GM18867 (cell line): ENCODE data around the gene FAM3B.

Source experiments
- ATAC-seq: cut with Tn5 transposase; IDR thresholded peaks from one replicate; pipeline ENCODE4 v1.9.1; 2021; ENCODE audit warnings: mild to moderate bottlenecking, moderate library complexity; ENCODE audit not compliant: unreplicated experiment

FAM3B gene

GRCh38 chr21:41367945-41368734 lies 51.5 kb downstream of the FAM3B start:
- ATAC-seq: peak; percentile 66

GRCh38 chr21:41368735-41369104 lies 52.1 kb downstream of the FAM3B start:
- ATAC-seq: no peak

- ATAC-seq: no peak
Observed at GRCh38 chr21:41369105-41369919, 52.7 kb downstream of the FAM3B start.

DNA sequence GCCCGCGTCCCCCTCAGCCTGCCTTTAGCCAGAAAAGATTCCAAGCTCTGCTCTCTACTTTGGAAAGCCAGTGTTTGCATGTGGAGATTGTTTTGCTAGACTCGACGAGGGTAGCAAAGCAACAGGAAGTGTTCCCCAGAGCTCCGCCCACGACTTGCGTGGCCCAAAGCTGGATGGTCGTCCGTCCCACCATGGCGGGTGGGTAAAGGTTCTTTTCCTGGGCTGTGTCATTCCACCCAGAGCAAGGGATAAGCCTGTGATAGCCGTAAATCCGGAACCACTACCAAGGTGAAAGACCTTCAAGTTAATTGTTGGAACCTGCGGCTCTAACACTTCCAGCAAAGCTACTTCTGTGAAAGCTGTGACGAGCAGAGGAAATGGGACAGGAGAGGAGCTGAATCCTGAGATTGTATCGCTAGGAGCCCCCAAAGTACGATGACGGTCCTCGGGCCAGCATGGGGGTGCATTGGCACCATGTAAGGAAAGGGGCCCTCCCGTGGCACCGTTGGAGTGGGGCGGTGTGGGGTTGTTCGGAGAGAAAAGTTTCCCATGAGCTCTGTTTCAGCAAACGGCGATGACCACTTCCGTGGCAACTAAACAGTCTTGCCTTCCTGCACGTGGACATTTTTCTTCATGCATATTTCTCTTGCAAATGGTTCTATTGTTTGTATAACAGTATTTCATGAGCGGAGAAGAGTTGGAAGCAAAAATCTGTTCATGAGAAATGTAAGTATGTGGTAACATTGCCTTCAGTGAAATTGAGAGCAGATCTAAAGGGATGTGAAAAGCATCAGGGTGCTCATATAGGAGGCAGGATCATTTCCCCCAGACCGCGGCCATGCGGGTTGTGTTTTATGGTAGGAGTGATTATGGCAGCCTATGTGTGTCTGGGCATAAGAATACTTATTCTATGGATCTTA lies 53.6 kb downstream of the FAM3B start:
- ATAC-seq: no peak

DNA sequence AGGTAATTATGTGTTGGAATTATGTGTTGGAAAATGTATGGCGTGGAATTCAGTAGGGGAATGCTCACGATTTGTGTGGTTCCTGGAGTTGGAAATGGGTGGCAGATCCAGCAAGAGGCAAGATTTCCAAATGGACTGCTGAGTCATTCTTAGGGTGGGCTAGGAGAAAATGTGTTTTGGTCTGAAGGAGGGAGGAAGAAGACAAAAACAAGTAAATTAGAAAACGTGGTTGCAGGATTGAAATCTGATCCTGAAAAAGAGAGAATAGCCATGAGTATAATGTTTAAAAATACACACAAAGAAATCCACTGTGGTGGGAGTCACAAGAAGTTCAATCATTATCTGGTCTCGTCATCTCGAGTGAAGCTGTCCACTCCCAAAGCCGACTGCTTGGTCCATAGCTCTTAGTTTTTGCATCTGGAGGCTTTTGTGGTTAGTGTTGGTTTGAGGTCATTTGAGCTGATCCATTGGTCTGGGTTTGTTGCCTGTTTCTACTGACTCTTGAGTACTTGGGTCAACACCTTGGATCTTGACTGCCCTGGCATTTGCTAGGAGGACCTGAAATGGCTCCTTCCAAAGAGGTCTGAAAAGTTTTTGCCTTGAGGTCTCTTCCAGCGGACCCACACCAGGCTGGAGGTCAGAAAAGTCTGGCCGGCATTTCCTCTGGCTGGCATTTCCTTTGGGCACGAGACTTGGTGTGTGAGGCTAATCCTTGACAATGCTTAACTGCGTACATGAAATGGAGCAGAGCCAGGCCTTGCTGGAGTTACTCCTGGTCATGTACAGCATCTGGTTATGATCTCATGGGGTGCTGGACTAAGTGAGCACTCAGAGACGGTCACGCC lies 54.5 kb downstream of the FAM3B start:
- no peak for ATAC-seq

DNA sequence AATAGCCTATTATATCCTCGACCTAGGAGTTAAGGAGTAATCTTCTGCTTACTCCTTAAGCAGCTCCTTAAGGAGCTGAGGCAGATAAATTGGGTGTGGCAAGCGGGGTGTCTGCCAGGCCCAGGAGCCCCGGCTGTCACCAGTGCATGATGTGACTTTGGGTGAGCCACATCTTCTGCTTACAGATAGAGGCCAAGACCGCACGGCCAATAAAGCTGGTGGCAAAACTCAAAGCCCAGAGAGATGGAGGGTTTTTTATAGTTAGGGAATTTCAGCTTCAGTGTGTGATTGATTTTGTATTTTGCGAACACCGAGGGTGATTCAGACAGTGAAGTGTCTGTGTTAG lies 55.1 kb downstream of the FAM3B start:
- no peak for ATAC-seq

GRCh38 chr21:41373253-41373652 lies 56.7 kb downstream of the FAM3B start:
- no peak for ATAC-seq

GRCh38 chr21:41373763-41374162 lies 57.2 kb downstream of the FAM3B start:
- ATAC-seq: no peak

DNA sequence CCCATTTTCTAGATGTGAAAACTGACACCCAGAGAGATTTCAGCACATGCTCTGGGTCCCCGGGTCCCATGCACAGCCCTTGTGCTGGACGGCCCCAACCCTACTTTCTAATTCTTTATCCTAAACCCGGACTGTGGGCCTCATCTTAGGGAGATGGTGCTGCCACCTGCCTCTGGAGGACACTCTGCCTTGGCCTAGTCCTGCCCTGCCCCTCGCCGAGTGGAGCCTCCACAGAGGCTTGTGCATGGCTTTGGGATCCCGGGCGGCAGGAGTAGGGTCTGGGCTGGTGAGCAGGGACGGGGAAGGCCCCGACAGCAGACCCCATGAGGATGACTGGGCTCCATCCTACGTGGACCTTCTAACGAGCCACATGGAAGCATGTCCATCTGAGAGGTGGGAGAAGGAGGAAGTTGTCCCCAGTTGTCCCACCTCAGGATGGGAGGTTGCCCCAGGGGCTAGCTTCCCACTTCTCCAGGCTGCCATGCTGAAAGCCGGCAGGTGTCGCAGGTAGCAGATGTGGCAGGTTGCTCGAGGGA lies 57.6 kb downstream of the FAM3B start:
- no peak for ATAC-seq

GRCh38 chr21:41374867-41375533 lies 58.4 kb downstream of the FAM3B start:
- no peak for ATAC-seq

DNA sequence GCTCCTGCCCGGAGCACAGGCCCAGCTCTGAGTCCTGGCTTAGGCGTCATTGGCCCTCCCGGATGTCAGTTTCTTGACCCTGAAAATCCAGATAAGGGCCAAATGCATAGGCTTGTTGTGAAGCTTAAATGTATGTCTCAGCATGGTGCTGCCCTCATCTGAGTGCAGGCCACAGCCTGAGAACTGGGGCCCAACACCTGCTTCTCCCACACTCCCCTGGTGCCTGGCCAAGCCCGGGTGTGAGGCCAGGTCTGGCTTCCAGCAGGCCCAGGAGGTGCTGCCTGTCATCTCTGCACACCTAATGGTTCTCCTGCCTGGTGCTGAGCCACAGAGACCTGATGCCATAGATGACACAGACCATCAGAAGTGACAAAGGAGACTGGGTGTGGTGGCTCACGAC lies 59.3 kb downstream of the FAM3B start:
- ATAC-seq: no peak

DNA sequence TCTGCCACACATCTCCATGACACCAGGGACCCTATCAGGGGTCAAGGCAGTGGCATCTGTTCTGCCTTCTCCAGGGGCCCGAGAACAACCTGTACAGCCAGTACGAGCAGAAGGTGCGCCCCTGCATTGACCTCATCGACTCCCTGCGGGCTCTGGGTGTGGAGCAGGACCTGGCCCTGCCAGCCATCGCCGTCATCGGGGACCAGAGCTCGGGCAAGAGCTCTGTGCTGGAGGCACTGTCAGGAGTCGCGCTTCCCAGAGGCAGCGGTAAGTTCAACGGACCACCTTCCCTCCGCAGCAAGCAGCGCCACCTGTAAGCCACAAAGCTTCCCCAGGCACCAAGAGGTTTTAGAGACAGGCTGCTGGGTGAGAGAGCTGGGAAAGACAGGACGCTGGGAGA lies 61.1 kb downstream of the FAM3B start:
- no peak for ATAC-seq

DNA sequence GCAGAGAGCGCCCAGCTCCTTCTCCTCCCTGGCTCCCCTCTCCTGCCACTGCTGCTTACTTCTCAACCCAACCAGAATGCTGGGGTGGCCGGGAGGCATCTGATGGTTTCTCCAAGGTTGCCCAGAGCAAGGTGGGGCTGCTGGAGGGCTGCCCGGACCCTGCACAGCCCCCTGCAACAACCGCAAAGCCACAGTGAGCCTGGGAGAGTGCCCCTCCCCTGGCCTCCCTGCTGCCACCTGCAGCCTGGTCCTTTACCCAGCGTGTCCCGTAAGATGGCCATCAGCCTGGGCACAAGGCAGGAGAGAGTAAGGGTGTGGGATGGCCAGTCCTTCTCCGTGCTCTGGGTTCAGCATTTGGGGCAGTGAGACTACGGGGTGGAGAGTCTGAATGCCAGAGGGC lies 62.2 kb downstream of the FAM3B start:
- no peak for ATAC-seq

DNA sequence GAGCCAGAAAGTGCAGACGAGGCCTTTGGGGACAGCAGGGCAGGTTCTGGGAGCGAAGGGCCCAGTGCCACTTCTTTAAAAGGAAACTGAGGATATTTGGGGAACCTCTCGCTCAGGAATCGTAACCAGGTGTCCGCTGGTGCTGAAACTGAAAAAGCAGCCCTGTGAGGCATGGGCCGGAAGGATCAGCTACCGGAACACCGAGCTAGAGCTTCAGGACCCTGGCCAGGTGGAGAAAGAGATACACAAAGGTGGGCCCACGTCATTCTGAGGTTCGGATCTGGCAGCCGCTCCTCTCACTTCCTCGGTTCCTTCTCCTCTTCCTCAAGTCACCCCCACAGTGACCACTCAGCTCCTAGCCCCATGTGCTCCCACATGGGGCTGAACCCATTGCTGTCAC lies 63.3 kb downstream of the FAM3B start:
- ATAC-seq: no peak

GRCh38 chr21:41381731-41382130 lies 65.1 kb downstream of the FAM3B start:
- no peak for ATAC-seq

- no peak for ATAC-seq
Observed at GRCh38 chr21:41387042-41387819, 70.6 kb downstream of the FAM3B start.

DNA sequence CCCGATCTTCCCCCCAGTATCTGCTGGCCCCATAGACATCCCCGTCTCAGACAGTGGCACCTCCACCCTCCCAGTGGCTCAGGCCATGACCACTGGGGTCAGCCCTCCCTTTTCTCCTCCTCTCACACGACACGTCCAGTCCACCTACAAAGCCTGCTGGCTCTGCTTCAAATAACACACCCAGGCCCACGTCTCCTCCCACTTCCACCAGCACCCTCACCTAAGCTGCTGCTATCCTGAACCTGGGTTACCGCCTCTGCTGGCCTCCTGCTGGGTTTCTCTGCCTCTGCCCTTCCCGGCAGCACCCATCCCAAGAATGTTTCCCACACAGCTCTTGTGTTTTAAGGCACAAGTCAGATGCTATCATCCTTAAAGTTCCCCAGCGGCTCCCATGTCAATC lies 71.2 kb downstream of the FAM3B start:
- ATAC-seq: no peak

- no peak for ATAC-seq
Observed at GRCh38 chr21:41388259-41388658, 71.7 kb downstream of the FAM3B start.
